C4-2B (cell line): ENCODE data around the gene COX7A2L.

Experiments used
- ZFX ChIP-seq: fragments of 450-650 bp; IDR thresholded peaks from 2 replicates; pipeline ENCODE4 v1.6.1; 2017
- TF ChIP-seq, protein P1 (sequence below): fragments of 450-650 bp; conservative IDR thresholded peaks from 2 replicates; pipeline ENCODE4 v1.5.1; 2017; ENCODE audit warnings: mild to moderate bottlenecking

GRCh38 chr2:42333579-42333978 is 27.4 kb downstream of the COX7A2L start:
- TF ChIP-seq, protein P1, sequence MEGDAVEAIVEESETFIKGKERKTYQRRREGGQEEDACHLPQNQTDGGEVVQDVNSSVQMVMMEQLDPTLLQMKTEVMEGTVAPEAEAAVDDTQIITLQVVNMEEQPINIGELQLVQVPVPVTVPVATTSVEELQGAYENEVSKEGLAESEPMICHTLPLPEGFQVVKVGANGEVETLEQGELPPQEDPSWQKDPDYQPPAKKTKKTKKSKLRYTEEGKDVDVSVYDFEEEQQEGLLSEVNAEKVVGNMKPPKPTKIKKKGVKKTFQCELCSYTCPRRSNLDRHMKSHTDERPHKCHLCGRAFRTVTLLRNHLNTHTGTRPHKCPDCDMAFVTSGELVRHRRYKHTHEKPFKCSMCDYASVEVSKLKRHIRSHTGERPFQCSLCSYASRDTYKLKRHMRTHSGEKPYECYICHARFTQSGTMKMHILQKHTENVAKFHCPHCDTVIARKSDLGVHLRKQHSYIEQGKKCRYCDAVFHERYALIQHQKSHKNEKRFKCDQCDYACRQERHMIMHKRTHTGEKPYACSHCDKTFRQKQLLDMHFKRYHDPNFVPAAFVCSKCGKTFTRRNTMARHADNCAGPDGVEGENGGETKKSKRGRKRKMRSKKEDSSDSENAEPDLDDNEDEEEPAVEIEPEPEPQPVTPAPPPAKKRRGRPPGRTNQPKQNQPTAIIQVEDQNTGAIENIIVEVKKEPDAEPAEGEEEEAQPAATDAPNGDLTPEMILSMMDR = no peak
- TF ChIP-seq ZFX = no peak
